Progenitor cell of endocrine pancreas (in vitro differentiated cells): ENCODE results near the gene SORCS2. TPM values are rescaled to one million over a fixed set of nuclear protein-coding genes. Genes with fewer than 3 reads are reported as not detected.
A peak's percentile ranks its signal among the peaks of the same experiment; 100 is the strongest.

ENCODE experiments used
- DNase-seq: peaks from one replicate; pipeline ENCODE4 v3.0.0; 2021; ENCODE audit warnings: low spot score; ENCODE audit not compliant: unreplicated experiment
- H3K27ac Mint-ChIP-seq: 2 replicates; pipeline ENCODE4 v1.8.0; 2021; ENCODE audit warnings: mild to moderate bottlenecking, moderate library complexity, mixed read lengths
- H3K27me3 Mint-ChIP-seq: 2 replicates; pipeline ENCODE4 v1.8.0; 2021; ENCODE audit warnings: mixed read lengths
- H3K36me3 Mint-ChIP-seq: 2 replicates; pipeline ENCODE4 v1.8.0; 2022; ENCODE audit warnings: mixed read lengths; ENCODE audit not compliant: insufficient read depth
- H3K4me1 Mint-ChIP-seq: 2 replicates; pipeline ENCODE4 v1.8.0; 2021; ENCODE audit warnings: low read depth, mixed read lengths
- H3K4me3 Mint-ChIP-seq: 2 replicates; pipeline ENCODE4 v1.8.0; 2021; ENCODE audit warnings: low read depth, mild to moderate bottlenecking, moderate library complexity, mixed read lengths
- H3K9me3 Mint-ChIP-seq: 2 replicates; pipeline ENCODE4 v1.8.0; 2021; ENCODE audit warnings: low read depth, mixed read lengths
- total RNA-seq: library from RNA; stranded (reverse); gene quantifications from 2 replicates; pipeline ENCODE4 v1.2.1, GENCODE V29; 2021
- TF ChIP-seq, protein P1 (sequence below): fragments of 200-600 bp; sonication (generic); IDR thresholded peaks from one replicate; pipeline ENCODE4 v1.5.0; 2021; ENCODE audit warnings: antibody characterized with exemption, mild to moderate bottlenecking; ENCODE audit not compliant: unreplicated experiment

The SORCS2 gene
- total RNA-seq, 1 donor from 2014 or later = 2.2 TPM

DNA sequence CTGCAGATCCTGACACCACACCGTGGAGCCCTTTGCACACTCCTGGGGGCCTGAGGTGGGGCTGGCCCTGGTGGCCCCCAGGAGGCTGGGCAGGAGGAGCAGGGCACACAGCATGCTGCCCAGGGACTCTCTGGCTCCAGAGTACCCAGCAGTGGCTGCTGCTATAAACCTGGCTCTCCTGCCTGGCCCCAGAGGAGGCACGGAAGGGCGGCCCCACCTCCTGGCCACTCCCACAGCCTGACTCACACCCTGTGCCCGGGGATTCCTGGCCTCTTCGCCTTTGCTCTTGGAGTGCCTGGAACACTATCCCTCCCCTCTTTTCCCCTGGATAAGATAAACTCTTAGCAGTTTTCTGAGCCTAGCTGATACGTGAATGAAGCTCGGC, 242.4 kb downstream of the SORCS2 start, which contains the start of gene PSAPL1:
Gene PSAPL1, minus strand, starts transcription at position 165 of the 385 bp plus-strand sequence. Its CDS starts 51 bp downstream, at position 114.
- Mint-ChIP-seq H3K9me3 (peaks cover 12% of the 10 kb centered on the region), H3K36me3 (peaks cover 2% of the 10 kb centered on the region), H3K4me1 (peaks cover 20% of the 10 kb centered on the region), H3K27me3 (peaks cover 4% of the 10 kb centered on the region), H3K27ac (peak within 1 kb of the TSS; percentile 42), H3K4me3 (no peak within 1 kb of the TSS)
- DNase-seq = no peak
- TF ChIP-seq, protein P1, sequence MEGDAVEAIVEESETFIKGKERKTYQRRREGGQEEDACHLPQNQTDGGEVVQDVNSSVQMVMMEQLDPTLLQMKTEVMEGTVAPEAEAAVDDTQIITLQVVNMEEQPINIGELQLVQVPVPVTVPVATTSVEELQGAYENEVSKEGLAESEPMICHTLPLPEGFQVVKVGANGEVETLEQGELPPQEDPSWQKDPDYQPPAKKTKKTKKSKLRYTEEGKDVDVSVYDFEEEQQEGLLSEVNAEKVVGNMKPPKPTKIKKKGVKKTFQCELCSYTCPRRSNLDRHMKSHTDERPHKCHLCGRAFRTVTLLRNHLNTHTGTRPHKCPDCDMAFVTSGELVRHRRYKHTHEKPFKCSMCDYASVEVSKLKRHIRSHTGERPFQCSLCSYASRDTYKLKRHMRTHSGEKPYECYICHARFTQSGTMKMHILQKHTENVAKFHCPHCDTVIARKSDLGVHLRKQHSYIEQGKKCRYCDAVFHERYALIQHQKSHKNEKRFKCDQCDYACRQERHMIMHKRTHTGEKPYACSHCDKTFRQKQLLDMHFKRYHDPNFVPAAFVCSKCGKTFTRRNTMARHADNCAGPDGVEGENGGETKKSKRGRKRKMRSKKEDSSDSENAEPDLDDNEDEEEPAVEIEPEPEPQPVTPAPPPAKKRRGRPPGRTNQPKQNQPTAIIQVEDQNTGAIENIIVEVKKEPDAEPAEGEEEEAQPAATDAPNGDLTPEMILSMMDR = no peak

DNA sequence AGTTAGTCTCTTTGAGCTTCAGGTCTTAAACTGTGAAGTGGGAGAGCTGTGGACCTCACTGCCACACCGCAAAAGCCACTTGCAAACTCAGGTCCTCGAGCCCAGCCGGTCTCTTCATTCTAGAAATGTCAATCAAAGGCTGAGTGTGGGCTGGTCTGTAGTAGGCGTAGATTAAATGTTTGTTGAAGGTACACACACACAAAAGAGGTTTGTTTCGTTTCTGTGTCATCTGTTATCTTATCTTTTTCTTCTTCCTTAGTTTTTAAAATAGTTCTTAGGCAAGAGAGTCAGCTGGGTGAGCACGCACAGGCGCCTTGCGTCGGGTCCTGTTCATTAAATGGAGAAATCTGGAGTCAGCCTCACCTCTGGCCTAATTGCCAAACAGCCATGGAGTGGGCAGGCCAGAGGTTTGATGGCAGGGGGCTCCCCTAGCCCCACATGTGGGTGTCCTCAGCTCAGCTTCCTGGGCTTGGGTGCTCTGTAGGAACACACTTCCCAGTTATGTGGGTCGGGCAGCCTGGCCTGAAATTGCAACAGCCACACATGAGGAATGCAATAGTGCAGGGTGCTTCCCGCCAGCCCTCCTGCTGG, 243.2 kb downstream of the SORCS2 start:
- Mint-ChIP-seq H3K27me3 (peaks cover 4% of the 10 kb centered on the region), H3K9me3 (peaks cover 12% of the 10 kb centered on the region), H3K27ac (peak overlapping the region; percentile 42), H3K36me3 (peaks cover 2% of the 10 kb centered on the region), H3K4me3 (no peak overlapping the region), H3K4me1 (peaks cover 15% of the 10 kb centered on the region)
- no peak for DNase-seq
- TF ChIP-seq, protein P1 = no peak

DNA sequence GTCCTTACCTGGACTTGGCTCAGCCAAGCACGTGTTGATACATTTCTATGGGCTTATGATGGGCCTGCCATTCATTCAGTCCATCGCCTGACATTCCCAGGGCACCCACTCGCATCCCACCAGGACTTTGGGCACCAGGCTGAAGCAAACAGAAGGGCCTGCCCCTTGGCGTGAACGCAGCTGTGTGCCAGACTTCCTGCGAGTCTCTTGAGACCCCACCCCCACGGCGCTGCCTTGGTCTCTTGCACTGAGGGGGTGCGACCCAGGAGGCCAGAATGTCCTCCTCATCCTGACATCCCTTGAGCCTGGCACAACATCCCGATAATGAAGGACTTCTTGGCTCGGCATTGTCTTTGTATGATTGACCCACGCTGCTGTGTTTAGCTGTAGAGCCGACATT, 243.9 kb downstream of the SORCS2 start:
- TF ChIP-seq, protein P1 = no peak
- H3K27ac Mint-ChIP-seq = no peak overlapping the region
- H3K4me1 Mint-ChIP-seq = peaks cover 15% of the 10 kb centered on the region
- peaks cover 4% of the 10 kb centered on the region for H3K27me3 Mint-ChIP-seq
- H3K36me3 Mint-ChIP-seq = peaks cover 2% of the 10 kb centered on the region
- peaks cover 12% of the 10 kb centered on the region for H3K9me3 Mint-ChIP-seq
- no peak for DNase-seq
- no peak overlapping the region for H3K4me3 Mint-ChIP-seq

DNA sequence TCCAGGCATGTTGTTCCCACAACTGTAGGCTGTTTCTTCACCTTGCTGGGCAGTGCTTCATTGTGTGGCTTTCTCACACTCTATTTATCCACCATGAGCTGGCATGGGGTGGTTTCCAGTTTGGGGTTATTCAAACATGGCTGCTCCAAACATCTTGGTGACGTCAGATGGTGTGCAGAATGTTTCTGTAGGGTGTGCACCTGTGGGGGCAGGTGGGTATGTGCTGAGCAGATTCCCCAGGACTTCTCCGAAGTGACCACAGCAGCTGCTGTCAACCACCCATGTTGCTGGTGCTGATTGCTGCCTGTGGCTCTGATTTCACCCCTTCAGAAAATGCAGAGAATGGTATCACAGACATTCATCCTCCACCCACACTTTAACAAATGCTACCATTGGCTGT, 247.4 kb downstream of the SORCS2 start:
- Mint-ChIP-seq H3K9me3 (peaks cover 12% of the 10 kb centered on the region), H3K27ac (no peak overlapping the region), H3K4me1 (peaks cover 18% of the 10 kb centered on the region), H3K4me3 (no peak overlapping the region), H3K27me3 (peaks cover 4% of the 10 kb centered on the region), H3K36me3 (peaks cover 2% of the 10 kb centered on the region)
- DNase-seq = no peak
- TF ChIP-seq, protein P1 = no peak

DNA sequence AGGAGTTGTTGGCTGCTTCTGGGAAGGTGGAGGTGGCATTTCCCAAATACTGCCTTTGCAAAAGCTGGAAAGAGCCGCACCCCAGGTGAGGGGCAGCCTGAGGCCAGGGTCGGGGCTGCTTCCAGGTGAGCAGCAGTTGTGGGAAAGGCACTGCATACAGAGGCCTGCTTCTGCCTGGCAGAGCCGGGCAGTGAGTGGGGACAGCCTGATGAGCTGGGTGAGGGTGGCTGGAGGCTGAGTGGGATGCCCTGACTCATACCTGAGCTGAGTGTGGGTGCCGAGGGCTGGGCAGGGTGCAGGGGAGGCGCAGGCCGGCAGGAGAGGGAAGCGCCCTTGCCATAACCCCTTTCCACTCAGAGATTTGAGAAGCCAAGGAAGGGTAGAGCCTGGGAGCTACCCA, 248.9 kb downstream of the SORCS2 start:
- Mint-ChIP-seq H3K9me3 (peaks cover 12% of the 10 kb centered on the region), H3K27ac (no peak overlapping the region), H3K27me3 (peaks cover 4% of the 10 kb centered on the region), H3K4me1 (peaks cover 6% of the 10 kb centered on the region), H3K4me3 (no peak overlapping the region), H3K36me3 (peaks cover 2% of the 10 kb centered on the region)
- DNase-seq = no peak
- TF ChIP-seq, protein P1 = no peak
